HepG2 (cell line): ENCODE results near the gene ENC1. TPM values are rescaled to one million over a fixed set of nuclear protein-coding genes. Genes with fewer than 3 reads are reported as not detected.

ENCODE experiments used
- ARHGAP35 ChIP-seq: sonication (generic); formaldehyde crosslinking; IDR thresholded peaks from 2 replicates; pipeline ENCODE4 v1.9.0; 2022; ENCODE audit warnings: mild to moderate bottlenecking, inconsistent platforms, moderate library complexity, missing genetic modification reagents, borderline replicate concordance
- DR1 ChIP-seq: sonication (generic); formaldehyde crosslinking; IDR thresholded peaks from 2 replicates; pipeline ENCODE4 v1.8.0; 2021; ENCODE audit warnings: mild to moderate bottlenecking, missing genetic modification reagents, inconsistent platforms
- FOXC1 ChIP-seq: sonication (generic); formaldehyde crosslinking; IDR thresholded peaks from 2 replicates; pipeline ENCODE4 v1.8.0; 2022; ENCODE audit warnings: mild to moderate bottlenecking, missing genetic modification reagents, borderline replicate concordance
- NR2F1 ChIP-seq, 2 experiments: fragments of 450-650 bp in 1 of 2; formaldehyde crosslinking in 1 of 2; IDR thresholded peaks; 2 replicates each; pipeline versions ENCODE4 v1.5.0 to v1.6.1; 2016 to 2020; ENCODE audit warnings: mild to moderate bottlenecking in 1 of 2, missing compliant biosample characterization in 1 of 2, missing genetic modification reagents in 1 of 2, moderate library complexity in 1 of 2
- RAD21 ChIP-seq: fragments of 450-650 bp; formaldehyde crosslinking; IDR thresholded peaks from 2 replicates; pipeline ENCODE4 v1.5.0; 2020; ENCODE audit warnings: mild to moderate bottlenecking
- SMYD3 ChIP-seq: sonication (generic); formaldehyde crosslinking; IDR thresholded peaks from 2 replicates; pipeline ENCODE4 v1.8.1; 2023; ENCODE audit warnings: mild to moderate bottlenecking, missing genetic modification reagents
- STAT5B ChIP-seq: sonication (generic); formaldehyde crosslinking; IDR thresholded peaks from 2 replicates; pipeline ENCODE4 v1.4.0; 2020; ENCODE audit warnings: missing genetic modification reagents
- ZNF331 ChIP-seq: sonication (generic); formaldehyde crosslinking; IDR thresholded peaks from 2 replicates; pipeline ENCODE4 v1.4.0; 2020; ENCODE audit warnings: missing genetic modification reagents
- ZNF430 ChIP-seq: sonication (generic); formaldehyde crosslinking; IDR thresholded peaks from 2 replicates; pipeline ENCODE4 v1.9.0; 2021; ENCODE audit warnings: mild to moderate bottlenecking, missing genetic modification reagents
- ZNF432 ChIP-seq: sonication (generic); formaldehyde crosslinking; IDR thresholded peaks from 2 replicates; pipeline ENCODE4 v1.5.0; 2020; ENCODE audit warnings: missing genetic modification reagents, mild to moderate bottlenecking, borderline replicate concordance
- polyA plus RNA-seq, 8 experiments: library from polyadenylated mRNA; depleted of rRNA in 3 of 8; stranded (reverse) in 7 of 8; unstranded in 1 of 8; fragments of >200 nt; fragmentation: Illumina TruSeq in 4 of 8; extraction: Trizol in 4 of 8; gene quantifications; 2 replicates each; pipeline versions ENCODE4 v1.2.1 to v1.2.3, GENCODE V29; 2011 to 2016; ENCODE audit warnings: low read depth in 4 of 8, missing spikeins in 1 of 8, mixed read lengths in 1 of 8; ENCODE audit not compliant: insufficient read depth in 1 of 8
- total RNA-seq, 5 experiments: library from RNA; depleted of rRNA; stranded (reverse); fragments of >200 nt; fragmentation: Illumina TruSeq; extraction: Trizol; gene quantifications; 2 replicates each; pipeline ENCODE4 v1.2.3, GENCODE V29; 2016; ENCODE audit warnings: low read depth in 1 of 5
- TF ChIP-seq, protein P1 (sequence below): sonication (generic); formaldehyde crosslinking; conservative IDR thresholded peaks from 2 replicates; pipeline ENCODE4 v1.8.0; 2022; ENCODE audit warnings: low read depth, missing genetic modification reagents
- TF ChIP-seq, protein P2 (sequence below): sonication (generic); formaldehyde crosslinking; IDR thresholded peaks from 2 replicates; pipeline ENCODE4 v1.8.1; 2023; ENCODE audit warnings: mild to moderate bottlenecking, inconsistent platforms, moderate library complexity, missing genetic modification reagents, borderline replicate concordance
- TF ChIP-seq, protein P3 (sequence below): sonication (generic); formaldehyde crosslinking; IDR thresholded peaks from 2 replicates; pipeline ENCODE4 v1.4.0; 2020; ENCODE audit warnings: missing genetic modification reagents
- TF ChIP-seq, protein P4 (sequence below): sonication (generic); formaldehyde crosslinking; IDR thresholded peaks from 2 replicates; pipeline ENCODE4 v1.5.0; 2020; ENCODE audit warnings: missing genetic modification reagents, mild to moderate bottlenecking, borderline replicate concordance
- TF ChIP-seq, protein P5 (sequence below): sonication (generic); formaldehyde crosslinking; IDR thresholded peaks from 2 replicates; pipeline ENCODE4 v1.8.1; 2023; ENCODE audit warnings: mild to moderate bottlenecking, missing genetic modification reagents
- TF ChIP-seq, protein P6 (sequence below): sonication (generic); formaldehyde crosslinking; conservative IDR thresholded peaks from 2 replicates; pipeline ENCODE4 v1.4.0; 2020; ENCODE audit warnings: mild to moderate bottlenecking, missing genetic modification reagents, moderate library complexity

ENC1 gene
- total and polyA plus RNA-seq, 2 of the 13 experiments (the other 11 are each of a cell fraction or from before 2014, with no cell fraction given), result 63.8 to 64.4 TPM

DNA sequence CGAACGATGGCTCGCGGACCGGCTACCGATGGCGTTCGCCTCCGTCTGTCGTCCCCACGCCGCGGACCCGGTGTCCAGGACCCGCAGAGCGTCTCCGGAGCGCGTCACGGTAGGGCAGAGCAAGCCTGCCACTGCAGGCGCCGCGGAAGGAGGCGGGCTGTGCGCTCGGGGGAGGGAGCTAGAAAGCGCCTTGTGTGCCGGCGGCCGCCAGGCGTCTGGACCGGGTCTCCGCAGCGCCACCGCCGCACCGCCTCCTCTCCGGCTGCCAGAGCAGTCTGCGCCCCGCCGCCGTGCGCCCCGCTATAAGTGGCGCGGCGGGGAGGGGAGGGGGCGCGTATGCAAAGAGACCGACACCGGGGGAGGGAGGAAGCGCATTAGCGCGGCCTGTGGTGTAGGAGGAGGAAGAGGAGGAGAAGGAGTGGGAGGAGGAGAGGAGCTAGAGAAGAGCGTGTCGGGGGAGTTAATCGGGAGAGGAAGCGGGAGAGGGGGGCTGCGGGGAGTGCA is at the start of gene ENC1 (continued):
- TF ChIP-seq, protein P1, sequence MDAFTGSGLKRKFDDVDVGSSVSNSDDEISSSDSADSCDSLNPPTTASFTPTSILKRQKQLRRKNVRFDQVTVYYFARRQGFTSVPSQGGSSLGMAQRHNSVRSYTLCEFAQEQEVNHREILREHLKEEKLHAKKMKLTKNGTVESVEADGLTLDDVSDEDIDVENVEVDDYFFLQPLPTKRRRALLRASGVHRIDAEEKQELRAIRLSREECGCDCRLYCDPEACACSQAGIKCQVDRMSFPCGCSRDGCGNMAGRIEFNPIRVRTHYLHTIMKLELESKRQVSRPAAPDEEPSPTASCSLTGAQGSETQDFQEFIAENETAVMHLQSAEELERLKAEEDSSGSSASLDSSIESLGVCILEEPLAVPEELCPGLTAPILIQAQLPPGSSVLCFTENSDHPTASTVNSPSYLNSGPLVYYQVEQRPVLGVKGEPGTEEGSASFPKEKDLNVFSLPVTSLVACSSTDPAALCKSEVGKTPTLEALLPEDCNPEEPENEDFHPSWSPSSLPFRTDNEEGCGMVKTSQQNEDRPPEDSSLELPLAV (CRISPR knock-in tag), result peak; percentile 87; the same call in 1 of the 2 replicates
- peak; percentile 75; the same call in 1 of the 2 replicates for TF ChIP-seq FOXC1 (CRISPR knock-in tag)
- TF ChIP-seq, protein P2, sequence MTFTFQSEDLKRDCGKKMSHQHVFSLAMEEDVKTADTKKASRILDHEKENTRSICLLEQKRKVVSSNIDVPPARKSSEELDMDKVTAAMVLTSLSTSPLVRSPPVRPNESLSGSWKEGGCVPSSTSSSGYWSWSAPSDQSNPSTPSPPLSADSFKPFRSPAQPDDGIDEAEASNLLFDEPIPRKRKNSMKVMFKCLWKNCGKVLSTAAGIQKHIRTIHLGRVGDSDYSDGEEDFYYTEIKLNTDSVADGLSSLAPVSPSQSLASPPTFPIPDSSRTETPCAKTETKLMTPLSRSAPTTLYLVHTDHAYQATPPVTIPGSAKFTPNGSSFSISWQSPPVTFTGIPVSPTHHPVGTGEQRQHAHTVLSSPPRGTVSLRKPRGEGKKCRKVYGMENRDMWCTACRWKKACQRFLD (CRISPR knock-in tag), result 0 out of 2 replicates have a peak, but pooled peaks have one; percentile 75
- TF ChIP-seq, protein P3, sequence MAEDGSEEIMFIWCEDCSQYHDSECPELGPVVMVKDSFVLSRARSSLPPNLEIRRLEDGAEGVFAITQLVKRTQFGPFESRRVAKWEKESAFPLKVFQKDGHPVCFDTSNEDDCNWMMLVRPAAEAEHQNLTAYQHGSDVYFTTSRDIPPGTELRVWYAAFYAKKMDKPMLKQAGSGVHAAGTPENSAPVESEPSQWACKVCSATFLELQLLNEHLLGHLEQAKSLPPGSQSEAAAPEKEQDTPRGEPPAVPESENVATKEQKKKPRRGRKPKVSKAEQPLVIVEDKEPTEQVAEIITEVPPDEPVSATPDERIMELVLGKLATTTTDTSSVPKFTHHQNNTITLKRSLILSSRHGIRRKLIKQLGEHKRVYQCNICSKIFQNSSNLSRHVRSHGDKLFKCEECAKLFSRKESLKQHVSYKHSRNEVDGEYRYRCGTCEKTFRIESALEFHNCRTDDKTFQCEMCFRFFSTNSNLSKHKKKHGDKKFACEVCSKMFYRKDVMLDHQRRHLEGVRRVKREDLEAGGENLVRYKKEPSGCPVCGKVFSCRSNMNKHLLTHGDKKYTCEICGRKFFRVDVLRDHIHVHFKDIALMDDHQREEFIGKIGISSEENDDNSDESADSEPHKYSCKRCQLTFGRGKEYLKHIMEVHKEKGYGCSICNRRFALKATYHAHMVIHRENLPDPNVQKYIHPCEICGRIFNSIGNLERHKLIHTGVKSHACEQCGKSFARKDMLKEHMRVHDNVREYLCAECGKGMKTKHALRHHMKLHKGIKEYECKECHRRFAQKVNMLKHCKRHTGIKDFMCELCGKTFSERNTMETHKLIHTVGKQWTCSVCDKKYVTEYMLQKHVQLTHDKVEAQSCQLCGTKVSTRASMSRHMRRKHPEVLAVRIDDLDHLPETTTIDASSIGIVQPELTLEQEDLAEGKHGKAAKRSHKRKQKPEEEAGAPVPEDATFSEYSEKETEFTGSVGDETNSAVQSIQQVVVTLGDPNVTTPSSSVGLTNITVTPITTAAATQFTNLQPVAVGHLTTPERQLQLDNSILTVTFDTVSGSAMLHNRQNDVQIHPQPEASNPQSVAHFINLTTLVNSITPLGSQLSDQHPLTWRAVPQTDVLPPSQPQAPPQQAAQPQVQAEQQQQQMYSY (CRISPR knock-in tag), result no peak
- TF ChIP-seq, protein P4, sequence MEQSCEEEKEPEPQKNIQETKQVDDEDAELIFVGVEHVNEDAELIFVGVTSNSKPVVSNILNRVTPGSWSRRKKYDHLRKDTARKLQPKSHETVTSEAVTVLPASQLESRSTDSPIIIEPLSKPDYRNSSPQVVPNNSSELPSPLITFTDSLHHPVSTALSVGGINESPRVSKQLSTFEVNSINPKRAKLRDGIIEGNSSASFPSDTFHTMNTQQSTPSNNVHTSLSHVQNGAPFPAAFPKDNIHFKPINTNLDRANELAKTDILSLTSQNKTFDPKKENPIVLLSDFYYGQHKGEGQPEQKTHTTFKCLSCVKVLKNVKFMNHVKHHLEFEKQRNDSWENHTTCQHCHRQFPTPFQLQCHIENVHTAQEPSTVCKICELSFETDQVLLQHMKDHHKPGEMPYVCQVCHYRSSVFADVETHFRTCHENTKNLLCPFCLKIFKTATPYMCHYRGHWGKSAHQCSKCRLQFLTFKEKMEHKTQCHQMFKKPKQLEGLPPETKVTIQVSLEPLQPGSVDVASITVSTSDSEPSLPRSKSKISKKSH (CRISPR knock-in tag), result peak; percentile 62; the same call in 1 of the 2 replicates
- peak; percentile 100 for TF ChIP-seq DR1 (CRISPR knock-in tag)
- TF ChIP-seq ZNF432 (CRISPR knock-in tag), result no peak
- peak; percentile 80 for TF ChIP-seq RAD21 (CRISPR knock-in tag)
- TF ChIP-seq ZNF430 (CRISPR knock-in tag), result peak; percentile 96; the same call in 1 of the 2 replicates
- peak; percentile 59; the same call in 1 of the 2 replicates for TF ChIP-seq STAT5B
- TF ChIP-seq, protein P5, sequence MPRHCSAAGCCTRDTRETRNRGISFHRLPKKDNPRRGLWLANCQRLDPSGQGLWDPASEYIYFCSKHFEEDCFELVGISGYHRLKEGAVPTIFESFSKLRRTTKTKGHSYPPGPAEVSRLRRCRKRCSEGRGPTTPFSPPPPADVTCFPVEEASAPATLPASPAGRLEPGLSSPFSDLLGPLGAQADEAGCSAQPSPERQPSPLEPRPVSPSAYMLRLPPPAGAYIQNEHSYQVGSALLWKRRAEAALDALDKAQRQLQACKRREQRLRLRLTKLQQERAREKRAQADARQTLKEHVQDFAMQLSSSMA, result no peak
- no peak for TF ChIP-seq NR2F1 (CRISPR knock-in tag; IDR thresholded peaks at IDR 0.05)
- no peak for TF ChIP-seq SMYD3 (CRISPR knock-in tag)
- peak; percentile 93 for TF ChIP-seq ZNF331 (CRISPR knock-in tag)
- peak; percentile 56; the same call in 1 of the 2 replicates for TF ChIP-seq ARHGAP35 (CRISPR knock-in tag)
- TF ChIP-seq, protein P6, sequence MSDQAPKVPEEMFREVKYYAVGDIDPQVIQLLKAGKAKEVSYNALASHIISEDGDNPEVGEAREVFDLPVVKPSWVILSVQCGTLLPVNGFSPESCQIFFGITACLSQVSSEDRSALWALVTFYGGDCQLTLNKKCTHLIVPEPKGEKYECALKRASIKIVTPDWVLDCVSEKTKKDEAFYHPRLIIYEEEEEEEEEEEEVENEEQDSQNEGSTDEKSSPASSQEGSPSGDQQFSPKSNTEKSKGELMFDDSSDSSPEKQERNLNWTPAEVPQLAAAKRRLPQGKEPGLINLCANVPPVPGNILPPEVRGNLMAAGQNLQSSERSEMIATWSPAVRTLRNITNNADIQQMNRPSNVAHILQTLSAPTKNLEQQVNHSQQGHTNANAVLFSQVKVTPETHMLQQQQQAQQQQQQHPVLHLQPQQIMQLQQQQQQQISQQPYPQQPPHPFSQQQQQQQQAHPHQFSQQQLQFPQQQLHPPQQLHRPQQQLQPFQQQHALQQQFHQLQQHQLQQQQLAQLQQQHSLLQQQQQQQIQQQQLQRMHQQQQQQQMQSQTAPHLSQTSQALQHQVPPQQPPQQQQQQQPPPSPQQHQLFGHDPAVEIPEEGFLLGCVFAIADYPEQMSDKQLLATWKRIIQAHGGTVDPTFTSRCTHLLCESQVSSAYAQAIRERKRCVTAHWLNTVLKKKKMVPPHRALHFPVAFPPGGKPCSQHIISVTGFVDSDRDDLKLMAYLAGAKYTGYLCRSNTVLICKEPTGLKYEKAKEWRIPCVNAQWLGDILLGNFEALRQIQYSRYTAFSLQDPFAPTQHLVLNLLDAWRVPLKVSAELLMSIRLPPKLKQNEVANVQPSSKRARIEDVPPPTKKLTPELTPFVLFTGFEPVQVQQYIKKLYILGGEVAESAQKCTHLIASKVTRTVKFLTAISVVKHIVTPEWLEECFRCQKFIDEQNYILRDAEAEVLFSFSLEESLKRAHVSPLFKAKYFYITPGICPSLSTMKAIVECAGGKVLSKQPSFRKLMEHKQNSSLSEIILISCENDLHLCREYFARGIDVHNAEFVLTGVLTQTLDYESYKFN, result peak; percentile 68
